Right renal pelvis (tissue), 4 donors: ENCODE results near the gene ZNF467. TPM values are rescaled to one million over a fixed set of nuclear protein-coding genes. Genes with fewer than 3 reads are reported as not detected.

ENCODE experiments used
- DNase-seq, 4 donors: peaks; one replicate each; pipeline ENCODE4 v3.0.0-alpha.2; 2013; ENCODE audit warnings: low read depth in 4 of 4, low spot score in 3 of 4, missing footprints in 1 of 4
- polyA plus RNA-seq, 4 donors: library from polyadenylated mRNA; unstranded; fragments of 120-200 nt; gene quantifications; one replicate each; pipeline ENCODE4 v1.2.1, GENCODE V29; 2013; ENCODE audit not compliant: insufficient read length in 4 of 4

Gene ZNF467
- polyA plus RNA-seq, 4 donors: 25.5 to 42.4 (median 29.9) TPM

- DNase-seq: no peak
Measured at GRCh38 chr7:149753375-149754233, 19.8 kb downstream of the ZNF467 start.

GRCh38 chr7:149752646-149753045, 20.7 kb downstream of the ZNF467 start:
- no peak for DNase-seq

GRCh38 chr7:149751043-149751775, 22.2 kb downstream of the ZNF467 start:
- no peak for DNase-seq

- no peak for DNase-seq
Measured at GRCh38 chr7:149750122-149750845, 23.1 kb downstream of the ZNF467 start.

- DNase-seq: no peak
Measured at GRCh38 chr7:149748076-149748874, 25.1 kb downstream of the ZNF467 start.

GRCh38 chr7:149743476-149744255, 29.7 kb downstream of the ZNF467 start:
- no peak for DNase-seq

- peak in 3 of 4 donors; percentile 56 to 70 (median 67) for DNase-seq
Measured at GRCh38 chr7:149742075-149742701, 31.2 kb downstream of the ZNF467 start.

- DNase-seq: no peak
Measured at GRCh38 chr7:149741629-149742028, 31.8 kb downstream of the ZNF467 start.

GRCh38 chr7:149736478-149737360, 36.7 kb downstream of the ZNF467 start:
- DNase-seq: no peak

GRCh38 chr7:149735779-149736477, 37.5 kb downstream of the ZNF467 start:
- no peak for DNase-seq

- no peak for DNase-seq
Measured at GRCh38 chr7:149735181-149735602, 38.2 kb downstream of the ZNF467 start.

- no peak for DNase-seq
Measured at GRCh38 chr7:149734791-149735075, 38.7 kb downstream of the ZNF467 start.

GRCh38 chr7:149733924-149734790, 39.2 kb downstream of the ZNF467 start:
- no peak for DNase-seq

GRCh38 chr7:149733131-149733923, 40.1 kb downstream of the ZNF467 start:
- no peak for DNase-seq

GRCh38 chr7:149732611-149733010, 40.8 kb downstream of the ZNF467 start:
- no peak for DNase-seq

- DNase-seq: no peak
Measured at GRCh38 chr7:149732111-149732561, 41.3 kb downstream of the ZNF467 start.
